NCI-H69 (cell line): ENCODE results near the gene RARG.
A peak's percentile ranks its signal among the peaks of the same experiment; 100 is the strongest.
"Not testable (repeated sequence)": the region's sequence is repeated elsewhere in the genome, so short reads cannot be mapped to it uniquely, and the experiment has no call there.

ENCODE experiments used
- DNase-seq: peaks from one replicate; lab custom pipeline; 2025; lab: John Stamatoyannopoulos, UW

RARG gene

DNA sequence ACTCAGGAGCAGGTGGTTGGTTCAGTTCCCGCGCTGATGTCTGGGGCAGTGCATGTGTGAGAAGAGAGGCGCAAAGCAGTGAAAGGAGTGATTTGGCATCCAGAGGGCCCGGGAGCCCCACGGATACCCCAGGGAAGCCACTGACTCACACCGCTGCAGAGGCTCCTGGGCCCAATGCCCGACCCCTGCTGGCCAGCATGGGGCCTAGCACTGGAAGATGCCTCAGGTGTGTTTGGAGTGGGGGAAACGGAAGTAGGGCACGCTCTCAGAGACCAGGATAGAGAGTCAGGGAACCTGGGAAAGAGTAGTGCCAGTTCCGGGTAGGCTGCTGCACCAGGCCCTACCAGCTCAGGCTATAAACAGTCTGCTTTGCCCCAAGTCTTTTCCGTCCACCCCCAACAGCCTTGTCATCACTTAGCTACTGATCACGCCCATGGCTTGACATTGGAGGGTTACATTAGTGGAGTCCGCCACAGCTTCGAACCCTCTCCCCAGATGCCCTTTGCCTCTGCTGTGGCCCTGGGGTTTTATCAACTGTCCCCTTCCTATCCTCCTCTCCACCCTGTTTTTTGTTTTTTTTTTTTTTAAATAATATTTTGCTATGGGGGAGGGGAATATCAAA lies 41.8 kb downstream of the RARG start:
- DNase-seq: peak; percentile 76

DNA sequence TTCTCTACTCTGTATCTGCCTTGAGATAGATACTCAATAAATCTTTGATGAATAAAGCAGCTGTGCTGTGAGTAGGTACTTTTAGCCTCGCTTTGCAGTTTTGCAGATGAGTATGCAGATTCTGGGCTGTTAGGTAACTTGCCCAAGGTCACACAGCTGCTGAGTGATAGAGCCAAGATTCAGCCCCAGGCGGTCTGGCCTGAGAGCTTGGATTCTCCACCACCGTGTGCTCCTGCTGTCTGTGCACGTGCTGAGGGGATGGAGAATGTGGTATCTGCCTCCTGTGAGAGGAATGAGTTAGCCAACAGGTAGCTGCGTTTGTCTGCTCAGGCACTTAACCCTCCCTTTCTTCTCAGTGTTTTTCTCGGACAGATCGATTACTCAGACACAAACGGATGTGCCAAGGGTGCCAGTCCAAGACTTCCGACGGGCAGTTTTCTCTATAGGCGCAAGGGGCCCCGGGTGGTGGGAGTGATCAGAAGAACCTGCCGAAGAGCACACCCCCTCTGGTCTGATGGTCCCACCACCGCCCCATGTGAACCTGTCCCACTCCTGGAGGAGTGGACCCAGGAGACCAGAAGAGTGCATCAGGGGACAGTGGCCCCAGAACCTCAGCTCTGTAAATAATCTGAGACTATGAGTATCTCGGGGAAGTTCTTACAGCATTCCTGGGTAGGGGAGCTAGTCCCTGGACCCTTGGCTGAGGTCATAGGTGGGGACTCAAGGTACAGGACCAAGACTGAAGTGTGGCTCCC lies 44.7 kb downstream of the RARG start:
- DNase-seq: no peak

DNA sequence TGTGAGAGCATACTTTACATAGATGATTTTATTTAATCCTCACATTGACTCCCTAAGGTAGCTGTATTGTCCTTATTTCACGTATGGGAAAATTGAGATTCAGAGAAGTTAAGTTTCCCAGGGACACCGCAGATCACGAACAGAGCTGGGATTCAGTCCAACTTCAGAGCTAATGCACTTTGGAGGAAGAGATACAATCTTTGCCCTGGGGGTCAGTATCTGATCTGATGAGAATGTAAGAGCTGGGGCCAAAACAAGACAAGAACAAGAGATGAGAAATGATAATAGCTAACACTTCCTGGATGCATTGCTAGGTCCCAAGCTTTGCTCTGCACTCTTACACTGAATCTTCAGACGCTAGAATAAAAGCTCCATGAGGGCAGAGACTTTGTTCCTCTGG lies 45.3 kb downstream of the RARG start:
- DNase-seq: no peak

DNA sequence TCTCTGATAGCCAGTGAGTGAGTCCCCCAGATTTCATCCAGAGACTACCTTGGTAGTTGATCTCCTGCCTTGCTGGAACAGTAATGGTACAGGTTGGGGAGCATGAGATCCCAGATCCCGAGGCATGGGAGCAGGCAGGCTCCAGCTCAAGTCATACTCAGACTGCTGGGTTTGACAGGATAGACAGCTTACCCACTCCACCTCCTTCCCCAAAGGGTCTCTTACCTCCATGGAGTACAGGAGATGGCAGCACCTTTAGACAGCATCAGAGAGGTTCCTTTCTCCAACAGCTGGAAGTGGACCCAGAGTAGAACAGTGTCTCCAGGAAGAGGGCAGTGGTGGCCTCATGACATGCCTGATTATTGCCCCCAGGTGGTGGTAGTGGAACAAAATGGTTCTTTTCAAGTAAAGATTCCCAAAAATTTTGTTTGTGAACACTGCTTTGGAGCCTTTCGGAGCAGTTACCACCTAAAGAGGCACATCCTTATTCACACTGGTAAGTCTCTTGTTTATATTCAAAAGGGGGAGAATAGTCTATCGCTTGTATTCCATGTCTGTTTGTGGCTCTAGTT lies 46.3 kb downstream of the RARG start:
- DNase-seq: no peak

DNA sequence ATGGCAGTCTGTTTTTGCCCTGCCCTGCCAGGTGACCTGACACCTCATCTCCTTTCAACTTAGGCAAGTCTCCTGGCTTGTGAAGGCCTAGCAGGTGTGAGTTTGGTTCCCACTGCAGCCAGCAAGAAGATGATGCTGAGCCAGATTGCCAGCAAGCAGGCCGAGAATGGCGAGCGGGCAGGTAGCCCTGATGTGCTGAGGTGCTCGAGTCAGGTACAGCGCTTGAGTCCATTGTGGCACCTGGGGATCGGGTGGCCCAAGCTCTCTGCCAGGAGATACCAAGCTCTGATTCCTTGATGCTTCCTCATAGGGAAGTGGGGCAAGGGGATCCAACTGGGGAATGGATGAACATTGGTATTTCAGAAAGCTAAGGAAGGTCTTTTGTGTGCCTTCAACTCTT lies 47.2 kb downstream of the RARG start:
- DNase-seq: no peak

DNA sequence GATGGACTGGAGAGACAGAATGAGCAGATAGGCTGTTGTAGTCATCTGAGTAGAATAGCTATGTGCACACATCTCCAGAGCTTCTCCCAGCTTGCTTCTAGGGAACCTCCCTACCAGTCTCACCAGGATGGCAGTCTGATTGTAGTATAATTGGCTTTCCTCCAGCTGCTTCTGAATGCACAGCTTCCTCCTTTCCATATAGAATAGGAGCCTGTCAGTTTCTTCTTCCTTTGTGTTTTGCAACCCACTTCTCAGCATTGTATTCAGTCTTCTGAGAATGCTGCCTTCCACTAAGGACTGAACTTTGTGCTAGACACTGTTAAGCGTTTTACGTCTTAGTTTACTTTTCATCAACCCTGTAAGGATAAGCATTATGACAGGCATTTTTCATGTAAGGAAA lies 49.1 kb downstream of the RARG start:
- DNase-seq: peak; percentile 78

DNA sequence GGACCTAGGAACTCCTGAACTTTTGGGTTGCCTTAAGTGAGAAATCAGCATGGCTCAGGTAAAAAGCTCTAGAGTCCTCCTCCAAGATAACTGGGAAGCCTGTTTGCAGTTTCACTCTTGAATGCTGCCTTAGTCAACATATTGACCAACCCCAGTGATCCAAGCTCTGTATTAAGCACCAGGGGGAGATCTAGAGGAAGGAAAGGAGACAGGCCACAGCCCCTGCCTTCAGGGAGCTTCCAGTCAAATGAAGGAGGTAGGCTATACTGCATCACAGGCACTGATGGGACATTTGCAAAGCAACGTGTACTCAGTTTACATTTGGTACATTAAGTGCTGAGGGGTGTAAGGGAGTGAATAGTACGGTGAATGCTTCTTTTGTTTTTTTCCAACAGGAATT lies 50.1 kb downstream of the RARG start:
- no peak for DNase-seq

DNA sequence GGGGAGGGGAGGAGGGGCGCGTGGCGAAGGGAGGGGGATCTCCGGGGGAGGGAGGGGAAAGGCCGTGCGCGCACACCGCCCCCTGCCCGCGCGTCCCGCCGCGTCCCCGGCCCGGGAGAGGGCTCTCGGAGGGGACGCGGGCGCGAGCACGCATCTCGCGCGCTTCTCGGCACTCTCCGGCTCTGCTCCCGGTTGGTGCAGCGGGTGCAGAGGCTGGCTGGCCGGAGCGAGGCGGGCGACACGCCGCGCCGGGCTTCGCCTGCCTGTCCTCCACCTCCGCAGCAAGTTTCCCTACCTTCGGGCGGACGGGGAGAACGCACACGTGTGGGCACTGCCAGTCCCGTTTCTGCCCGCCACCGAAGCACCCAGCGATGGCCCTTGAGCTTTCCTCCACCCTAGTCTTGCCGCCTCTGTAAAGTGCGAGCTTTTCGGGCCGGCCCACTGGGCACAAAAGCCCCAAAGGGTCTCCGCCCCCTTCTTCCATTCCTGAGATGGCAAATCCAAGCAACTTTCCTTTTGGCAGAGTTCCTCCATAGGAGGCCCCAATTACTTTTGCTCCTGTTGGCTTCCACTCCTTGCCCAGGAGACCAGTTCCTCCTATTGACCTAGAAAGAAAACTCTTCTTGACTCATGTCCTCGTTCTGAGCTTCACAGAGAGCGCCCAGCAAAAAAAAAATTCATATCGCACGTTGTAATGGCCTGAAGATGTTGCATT lies 50.9 kb downstream of the RARG start:
- DNase-seq: peak; percentile 98

DNA sequence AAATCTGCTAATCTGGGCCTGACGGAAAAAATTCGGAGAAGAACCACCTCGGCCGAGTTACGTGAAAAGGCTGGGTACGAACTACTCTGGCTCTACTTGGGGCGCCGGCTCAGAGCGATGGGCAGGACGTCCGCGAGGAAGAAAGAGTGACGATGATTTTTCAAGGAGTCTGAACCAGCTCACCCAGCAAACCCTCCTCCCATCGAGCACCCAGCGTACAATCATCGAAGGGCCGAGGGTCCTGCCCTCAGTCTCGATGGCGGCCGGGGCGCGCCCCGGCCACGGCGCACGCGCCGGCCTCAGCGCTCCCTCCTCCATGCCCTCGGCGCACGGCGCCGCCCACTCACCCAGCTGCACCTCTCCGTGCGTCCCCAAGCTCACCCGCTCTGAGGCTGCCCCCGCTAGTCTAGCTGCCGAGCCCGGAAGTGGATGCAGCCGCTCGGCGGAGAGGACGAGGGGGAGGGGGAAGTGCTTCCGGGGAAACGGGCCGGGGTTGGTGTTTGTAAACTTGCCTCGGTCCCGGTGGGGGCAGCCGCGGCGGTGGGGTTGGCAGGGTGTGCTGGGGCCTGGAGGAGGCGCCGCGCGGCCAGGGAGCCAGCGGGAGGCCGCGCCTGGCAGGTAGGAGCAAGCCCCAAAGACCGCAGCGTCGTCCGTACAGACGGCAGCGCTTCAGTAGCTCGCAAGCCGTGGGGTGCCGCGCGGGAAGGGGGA lies 51.6 kb downstream of the RARG start, which contains the start of the genes CSAD and ZNF740:
Gene CSAD (minus strand): TSS at position 706 of the 711 bp plus-strand sequence. CDS start 7,455 bp downstream, outside the sequence.
Gene ZNF740 (plus strand): TSS at position 503 of the 711 bp plus-strand sequence. CDS start 1,262 bp downstream, outside the sequence.
- DNase-seq: peak; percentile 99

DNA sequence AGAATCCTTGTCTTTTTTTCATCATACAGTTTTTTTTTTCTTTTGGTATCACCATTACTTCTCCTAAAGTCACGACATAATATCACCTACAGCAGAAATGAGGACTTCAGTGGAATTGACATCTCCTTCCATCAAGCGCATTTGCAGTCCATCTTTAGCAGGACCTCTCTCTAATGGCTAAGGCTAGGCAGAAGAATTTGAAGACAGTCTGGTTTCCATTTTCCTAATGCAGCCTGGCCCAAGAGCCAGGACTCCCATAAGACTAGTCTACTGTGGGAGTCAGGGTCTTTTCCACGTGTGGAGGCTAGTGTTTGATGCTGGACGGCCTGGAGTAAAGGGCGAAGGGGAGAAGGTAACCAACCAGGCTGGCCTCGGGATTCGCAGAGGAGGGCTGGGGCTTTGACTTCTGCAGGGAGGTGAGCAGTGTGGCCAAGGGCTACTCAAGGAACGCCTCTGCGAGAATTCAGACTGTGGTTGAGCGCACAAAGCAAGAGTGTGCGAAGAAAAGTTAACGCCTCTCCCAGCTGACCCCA lies 52.3 kb downstream of the RARG start:
- DNase-seq: peak; percentile 76

DNA sequence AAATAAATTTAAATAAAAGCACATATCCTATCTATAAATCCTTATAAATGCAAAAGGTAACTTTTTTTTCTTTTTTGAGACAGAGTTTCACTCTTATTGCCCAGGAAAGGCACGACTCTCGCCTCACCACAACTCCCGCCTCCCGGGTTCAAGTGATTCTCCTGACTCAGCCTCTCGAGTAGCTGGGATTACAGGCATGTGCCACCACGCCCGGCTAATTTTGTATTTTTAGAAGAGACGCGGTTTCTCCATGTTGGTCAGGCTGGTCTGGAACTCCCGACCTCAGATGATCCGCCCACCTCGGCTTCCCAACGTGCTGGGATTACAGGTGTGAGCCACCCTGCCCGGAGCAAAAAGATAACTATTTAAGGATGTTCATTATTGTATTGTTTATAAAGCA lies 53.2 kb downstream of the RARG start:
- DNase-seq: not testable (repeated sequence)

DNA sequence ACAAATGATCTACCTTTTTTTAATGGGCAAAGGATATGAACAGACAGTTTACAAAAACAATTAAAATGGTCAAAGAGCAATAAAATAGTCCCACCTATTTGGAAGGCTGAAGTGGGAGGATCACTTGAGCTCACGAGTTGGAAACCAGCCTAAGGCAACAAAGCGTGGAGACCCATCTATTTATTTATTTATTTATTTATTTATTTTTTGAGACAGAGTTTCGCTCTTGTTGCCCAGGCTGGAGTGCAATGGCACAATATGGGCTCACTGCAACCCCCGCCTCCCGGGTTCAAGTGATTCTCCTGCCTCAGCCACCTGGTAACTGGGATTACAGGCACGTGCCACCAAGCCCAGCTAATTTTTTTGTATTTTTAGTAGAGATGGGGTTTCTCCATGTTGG lies 54.6 kb downstream of the RARG start:
- DNase-seq: not testable (repeated sequence)

DNA sequence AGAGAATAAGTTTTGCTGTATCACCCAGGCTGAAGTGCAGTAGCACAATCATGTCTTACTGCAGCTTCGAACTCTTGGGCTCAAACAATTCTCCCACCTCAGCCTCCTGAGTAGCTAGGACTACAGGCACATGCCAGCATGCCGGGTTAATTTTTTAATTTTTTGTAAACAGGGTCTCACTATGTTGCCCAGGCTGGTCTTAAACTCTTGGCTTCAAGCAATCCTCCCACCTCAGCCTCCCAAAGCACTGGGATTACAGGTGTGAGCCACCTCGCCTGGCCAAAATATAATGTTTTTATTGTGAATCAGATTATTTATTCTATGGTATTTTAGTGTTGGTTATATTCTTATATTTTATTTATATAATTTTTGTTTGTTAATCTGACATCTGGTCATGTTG lies 55.3 kb downstream of the RARG start:
- no peak for DNase-seq

DNA sequence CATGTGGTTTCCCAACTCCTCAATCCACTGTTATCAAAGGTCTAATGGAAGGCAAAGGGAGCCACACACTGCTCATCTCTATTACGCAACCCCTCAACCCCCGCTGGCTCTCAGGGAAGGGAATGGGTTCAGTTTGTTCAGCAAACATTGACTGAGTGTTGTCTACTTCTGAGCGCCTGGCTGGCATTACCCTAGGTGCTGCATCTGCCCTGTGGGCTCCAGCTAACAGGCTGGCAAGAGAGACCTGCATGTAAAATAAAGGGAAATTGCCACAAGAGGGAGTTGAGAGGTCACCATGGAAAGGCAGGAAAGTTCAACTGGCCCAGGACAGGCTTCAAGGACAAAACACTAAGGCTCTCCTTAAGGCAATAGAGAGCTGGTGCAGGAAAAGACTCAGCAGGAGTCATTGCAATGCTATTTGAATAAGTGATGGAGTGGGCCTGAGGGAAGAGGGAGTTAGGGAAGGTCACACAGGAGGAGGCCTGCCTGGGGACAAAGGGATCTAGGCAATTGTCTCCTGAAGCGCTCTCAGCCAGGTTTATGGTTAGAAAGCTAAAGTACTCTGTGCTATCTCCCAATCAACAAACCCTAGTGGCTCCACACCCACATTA lies 57.0 kb downstream of the RARG start:
- DNase-seq: peak; percentile 97

DNA sequence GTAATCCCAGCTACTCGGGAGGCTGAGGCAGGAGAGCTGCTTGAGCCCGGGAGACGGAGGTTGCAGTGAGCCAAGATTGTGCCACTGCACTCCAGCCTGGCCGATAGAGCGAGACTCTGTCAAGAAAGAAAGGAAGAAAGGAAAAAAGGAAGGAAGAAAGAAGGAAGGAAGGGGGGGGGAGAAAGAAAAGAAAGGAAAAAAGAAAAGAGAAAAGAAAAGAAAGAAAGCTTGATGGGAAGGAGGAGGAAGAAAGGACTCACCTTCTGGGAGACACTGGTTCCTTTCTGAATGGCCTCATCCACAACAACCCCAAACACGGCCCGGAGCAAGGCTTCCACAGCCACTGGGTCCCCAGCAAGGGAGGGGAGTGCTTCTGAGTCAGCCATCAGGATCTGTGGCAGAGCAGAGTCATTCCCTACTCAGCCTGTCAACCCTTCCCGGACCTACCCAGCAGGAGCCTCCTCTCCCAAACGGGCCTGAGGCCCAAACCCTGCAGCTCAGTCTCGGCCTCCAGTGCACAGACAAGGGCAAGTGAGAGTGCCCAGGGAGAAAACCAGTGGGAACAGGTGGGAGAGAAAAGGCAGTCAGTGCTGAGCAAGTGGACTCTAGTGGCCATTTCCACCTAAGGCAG lies 58.8 kb downstream of the RARG start:
- no peak for DNase-seq

DNA sequence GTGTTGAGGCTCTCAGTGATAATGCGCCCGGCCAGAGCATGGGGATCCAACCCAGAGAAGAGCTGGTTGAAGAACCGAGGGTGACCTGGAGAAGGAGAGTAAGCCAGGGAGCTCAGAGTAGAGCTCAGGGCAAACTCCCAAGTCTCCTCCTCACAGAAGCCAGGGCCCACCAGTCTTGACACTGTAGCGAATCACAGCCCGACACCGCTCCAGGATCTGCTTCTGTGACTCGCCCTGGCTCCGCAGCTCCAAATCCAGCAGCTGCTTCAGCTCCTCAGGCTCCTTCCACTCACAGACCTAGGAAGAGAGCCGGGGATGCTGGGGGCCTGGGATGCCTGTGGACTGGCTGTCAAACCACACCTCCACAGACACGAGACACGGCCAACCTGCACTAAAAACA lies 59.7 kb downstream of the RARG start:
- no peak for DNase-seq

DNA sequence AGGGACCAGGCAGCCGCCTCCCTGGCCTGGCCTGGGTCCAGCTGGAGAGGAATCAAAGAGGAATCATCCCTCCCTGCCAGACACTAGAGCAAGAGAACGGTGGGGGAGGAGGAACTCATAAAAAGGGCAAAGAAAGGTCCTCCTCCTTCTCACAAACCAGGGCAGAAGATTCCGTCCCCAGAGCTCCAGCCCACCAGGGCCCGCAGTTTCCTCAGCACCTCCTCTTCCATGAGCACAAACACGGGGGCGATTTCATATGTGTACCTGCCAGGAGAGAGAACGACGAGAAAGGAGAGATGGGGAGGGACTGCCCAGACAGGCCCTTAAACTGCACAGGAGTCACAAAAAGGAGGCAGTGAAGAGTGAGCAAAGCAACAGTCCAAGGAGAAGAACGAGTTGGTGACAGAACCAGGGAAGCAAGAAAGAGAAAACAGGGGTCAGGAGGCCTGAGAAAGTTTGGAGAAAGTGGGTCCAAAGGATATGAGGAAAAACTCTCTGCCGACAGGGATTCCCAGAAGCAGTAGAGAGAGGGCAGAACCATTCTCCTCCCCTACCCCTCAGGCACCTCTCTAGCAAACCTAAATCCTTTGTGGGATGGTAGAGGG lies 60.2 kb downstream of the RARG start:
- DNase-seq: peak; percentile 81

DNA sequence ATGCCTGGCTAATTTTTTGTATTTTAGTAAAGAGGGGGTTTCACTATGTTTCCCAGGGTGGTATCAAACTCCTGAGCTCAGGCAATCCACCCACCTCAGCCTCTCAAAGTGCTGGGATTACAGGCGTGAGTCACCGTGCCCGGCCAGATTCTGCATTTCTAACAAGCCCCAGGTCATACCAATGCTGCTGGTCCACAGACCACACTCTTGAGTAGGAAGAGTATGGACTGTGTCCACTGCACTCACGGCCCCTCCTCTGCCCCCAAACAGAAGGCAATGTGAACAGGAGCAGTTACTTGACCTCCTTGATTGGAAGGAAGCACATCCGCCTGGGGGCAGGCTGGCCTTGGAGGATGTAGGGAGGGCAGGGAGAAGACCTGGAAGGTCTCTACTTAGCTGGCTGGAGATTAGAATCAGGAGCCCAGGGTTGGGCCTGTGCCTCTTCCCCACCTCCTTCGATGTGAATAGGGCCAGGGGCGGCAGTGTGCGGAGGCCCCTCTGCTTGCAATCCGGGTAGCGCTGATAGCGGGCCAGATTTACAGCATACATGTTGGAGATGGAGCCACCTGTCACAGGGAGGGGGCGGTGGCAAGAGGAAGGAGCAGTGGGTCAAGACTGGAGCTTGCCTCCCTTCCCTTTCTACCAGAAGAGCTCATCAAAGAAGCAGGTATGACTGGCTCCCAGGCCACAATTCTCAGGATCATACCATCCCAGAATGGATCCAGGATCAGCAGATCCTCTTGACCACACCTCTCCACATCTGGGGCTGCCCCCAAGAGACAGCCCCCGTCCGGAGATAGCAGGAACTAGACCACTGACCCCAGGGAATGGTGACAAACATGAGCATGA lies 60.9 kb downstream of the RARG start:
- peak; percentile 52 for DNase-seq

DNA sequence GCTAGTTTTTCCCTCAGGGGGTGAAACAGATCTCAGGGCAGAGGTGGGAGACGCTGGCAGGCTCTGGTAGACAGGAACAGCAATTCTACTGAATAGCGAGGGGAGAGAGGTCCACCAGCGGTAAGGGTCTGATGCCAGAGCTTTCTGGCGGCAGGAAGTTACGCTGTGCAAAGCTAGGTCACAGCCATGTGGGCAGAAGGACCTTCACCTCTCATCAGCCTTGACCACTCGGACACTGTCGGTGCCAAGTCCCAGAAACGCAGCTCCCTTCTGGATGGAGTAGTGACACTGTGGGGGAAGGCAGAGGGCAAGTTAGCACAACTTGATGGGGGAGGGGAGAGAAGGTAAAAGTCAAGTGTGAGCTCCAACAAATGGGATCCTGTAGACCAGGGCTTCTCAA lies 61.8 kb downstream of the RARG start:
- DNase-seq: no peak
